A549 (cell line): ENCODE data around the gene AP5S1. TPM values are rescaled to one million over a fixed set of nuclear protein-coding genes. Genes with fewer than 3 reads are reported as not detected.

Source experiments
- BCL3 ChIP-seq: fragments of >200 bp; sonication (Bioruptor Twin); formaldehyde crosslinking; IDR thresholded peaks from 3 replicates; pipeline ENCODE4 v1.6.1; 2016
- CBX8 ChIP-seq: fragments of 200-600 bp; sonication (generic); IDR thresholded peaks from 2 replicates; pipeline ENCODE4 v1.6.1; 2016
- CHD2 ChIP-seq: fragments of 150-350 bp; IDR thresholded peaks from 2 replicates; pipeline ENCODE4 v1.6.1; 2014; ENCODE audit warnings: low read length; ENCODE audit not compliant: partially characterized antibody
- CTCF ChIP-seq: fragments of >200 bp; sonication (Bioruptor Twin); formaldehyde crosslinking; IDR thresholded peaks from 3 replicates; pipeline ENCODE4 v1.5.1; 2016
- EHF ChIP-seq: fragments of 250-450 bp; sonication (Bioruptor Pico); IDR thresholded peaks from 2 replicates; pipeline ENCODE4 v1.5.0; 2020; ENCODE audit warnings: mild to moderate bottlenecking
- EHMT2 ChIP-seq: fragments of 200-600 bp; sonication (generic); IDR thresholded peaks from 2 replicates; pipeline ENCODE4 v1.6.1; 2016; ENCODE audit warnings: antibody characterized with exemption, low read depth, mild to moderate bottlenecking, moderate library complexity
- ELK1 ChIP-seq: fragments of 150-350 bp; IDR thresholded peaks from 2 replicates; pipeline ENCODE4 v1.6.1; 2014; ENCODE audit warnings: low read depth, mild to moderate bottlenecking, low read length
- EP300 ChIP-seq, 2 experiments: fragments of >200 bp; sonication (Bioruptor Twin); formaldehyde crosslinking; IDR thresholded peaks; 2 replicates in 1 of 2; 3 replicates in 1 of 2; pipeline ENCODE4 v1.6.1; 2016 to 2017
- FOSB ChIP-seq: fragments of 250-450 bp; sonication (Bioruptor Pico); IDR thresholded peaks from 2 replicates; pipeline ENCODE4 v1.5.0; 2020; ENCODE audit warnings: mild to moderate bottlenecking, moderate library complexity
- GATA3 ChIP-seq: IDR thresholded peaks from 2 replicates; pipeline ENCODE4 v1.6.1; 2012; ENCODE audit warnings: borderline replicate concordance
- HDAC2 ChIP-seq: fragments of 200-600 bp; sonication (generic); IDR thresholded peaks from 2 replicates; pipeline ENCODE4 v1.6.1; 2016
- HES2 ChIP-seq: fragments of >200 bp; sonication (Bioruptor Twin); formaldehyde crosslinking; IDR thresholded peaks from 2 replicates; pipeline ENCODE4 v1.6.1; 2016
- HOXA7 ChIP-seq: fragments of 250-450 bp; sonication (Bioruptor Pico); IDR thresholded peaks from 2 replicates; pipeline ENCODE4 v1.5.0; 2020; ENCODE audit warnings: mild to moderate bottlenecking, moderate library complexity
- HOXB5 ChIP-seq: fragments of 250-450 bp; sonication (Bioruptor Pico); IDR thresholded peaks from 2 replicates; pipeline ENCODE4 v1.5.0; 2020; ENCODE audit warnings: mild to moderate bottlenecking, moderate library complexity
- KDM1A ChIP-seq: fragments of 200-600 bp; sonication (generic); IDR thresholded peaks from 2 replicates; pipeline ENCODE4 v1.6.1; 2016; ENCODE audit warnings: low read depth, mild to moderate bottlenecking
- MAZ ChIP-seq: fragments of 150-350 bp; IDR thresholded peaks from 2 replicates; pipeline ENCODE4 v1.6.1; 2014; ENCODE audit warnings: antibody characterized with exemption, low read depth, low read length, borderline replicate concordance
- NFE2L2 ChIP-seq: fragments of 150-350 bp; conservative IDR thresholded peaks from 2 replicates; pipeline ENCODE4 v1.6.1; 2014; ENCODE audit warnings: low read length
- PBX3 ChIP-seq: IDR thresholded peaks from 2 replicates; pipeline ENCODE4 v1.6.1; 2012
- PHF8 ChIP-seq: fragments of 200-600 bp; sonication (generic); IDR thresholded peaks from 2 replicates; pipeline ENCODE4 v1.6.1; 2016; ENCODE audit warnings: low read depth, mild to moderate bottlenecking, antibody characterized with exemption, moderate library complexity, borderline replicate concordance
- POLR2A ChIP-seq: IDR thresholded peaks from 2 replicates; pipeline ENCODE4 v1.6.1; 2012; ENCODE audit warnings: mild to moderate bottlenecking, low read length
- POLR2AphosphoS2 ChIP-seq: conservative IDR thresholded peaks from 2 replicates; pipeline ENCODE4 v1.6.1; 2012; ENCODE audit warnings: low read length, improper control_type of control experiment, inconsistent platforms
- RAD21 ChIP-seq, 2 experiments: fragments of >200 bp in 1 of 2; sonication (Bioruptor Twin) in 1 of 2; formaldehyde crosslinking in 1 of 2; IDR thresholded peaks in 1 of 2; conservative IDR thresholded peaks in 1 of 2; 2 replicates in 1 of 2; 3 replicates in 1 of 2; pipeline ENCODE4 v1.6.1; 2012 to 2018; ENCODE audit warnings: inconsistent platforms in 1 of 2
- RCOR1 ChIP-seq: fragments of 150-350 bp; IDR thresholded peaks from 2 replicates; pipeline ENCODE4 v1.6.1; 2014; ENCODE audit warnings: antibody characterized with exemption, low read length, low read depth
- RFX5 ChIP-seq: fragments of 450-650 bp; IDR thresholded peaks from 2 replicates; pipeline ENCODE4 v1.7.1; 2014; ENCODE audit warnings: antibody characterized with exemption, mild to moderate bottlenecking, moderate library complexity
- SMC3 ChIP-seq: fragments of >200 bp; sonication (Bioruptor Twin); formaldehyde crosslinking; IDR thresholded peaks from 3 replicates; pipeline ENCODE4 v1.6.1; 2018; ENCODE audit warnings: inconsistent platforms
- TFCP2L1 ChIP-seq: fragments of 250-450 bp; sonication (Bioruptor Pico); IDR thresholded peaks from 2 replicates; pipeline ENCODE4 v1.5.0; 2021; ENCODE audit warnings: mild to moderate bottlenecking
- TP53 ChIP-seq: fragments of 250-450 bp; sonication (Bioruptor Pico); IDR thresholded peaks from 2 replicates; pipeline ENCODE4 v1.5.0; 2021; ENCODE audit warnings: mild to moderate bottlenecking, moderate library complexity
- USF2 ChIP-seq: fragments of 450-650 bp; IDR thresholded peaks from 2 replicates; pipeline ENCODE4 v1.6.1; 2014; ENCODE audit warnings: antibody characterized with exemption
- polyA plus RNA-seq, 4 experiments: library from polyadenylated mRNA; depleted of rRNA in 3 of 4; stranded (reverse); fragments of >200 nt; fragmentation: RNase III in 1 of 4; extraction: RNeasy Plus Mini Kit Qiagen cat#74134 plus additional on column Dnase treatment in 1 of 4; gene quantifications; 2 replicates in 3 of 4; 3 replicates in 1 of 4; pipeline ENCODE4 v1.2.3, GENCODE V29; 2011 to 2017

Gene AP5S1
- polyA plus RNA-seq, 2 of the 4 experiments (the other 2 are of a cell fraction) = 10.2 to 19.9 TPM

- TF ChIP-seq RFX5 (peak; percentile 9; the same call in 1 of the 2 replicates), TFCP2L1 (CRISPR knock-in tag) (0 out of 2 replicates have a peak, but pooled peaks have one; percentile 3), BCL3 (peak; percentile 90), HOXB5 (CRISPR knock-in tag) (peak; percentile 79; the same call in 1 of the 2 replicates), MAZ (no peak), FOSB (CRISPR knock-in tag) (peak; percentile 62), CBX8 (no peak), KDM1A (peak; percentile 98), POLR2AphosphoS2 (no peak), EHMT2 (no peak), SMC3 (peak; percentile 39), HOXA7 (CRISPR knock-in tag) (peak; percentile 25; the same call in 1 of the 2 replicates), ELK1 (no peak), CTCF (peak; percentile 37; the same call in 2 of the 3 replicates), CHD2 (peak; percentile 86), PBX3 (peak; percentile 56; the same call in 1 of the 2 replicates), HES2 (no peak), RAD21 (conservative IDR thresholded peaks at IDR 0.05 in 1 of 2, IDR thresholded peaks at IDR 0.05 in 1 of 2) (peak; percentile 38 to 51; a peak in 4 of 5 replicates), HDAC2 (peak; percentile 97), POLR2A (peak; percentile 89), GATA3 (peak; percentile 16; the same call in 1 of the 2 replicates), TP53 (CRISPR knock-in tag) (peak; percentile 35; the same call in 1 of the 2 replicates), EHF (CRISPR knock-in tag) (peak; percentile 89; the same call in 1 of the 2 replicates), USF2 (0 out of 2 replicates have a peak, but pooled peaks have one; percentile 1), EP300 (IDR thresholded peaks at IDR 0.05) (no peak), PHF8 (peak; percentile 85), NFE2L2 (no peak), RCOR1 (peak; percentile 87; the same call in 1 of the 2 replicates)
Observed at GRCh38 chr20:3795511-3796468, 24.6 kb upstream of the AP5S1 start, which contains the start of gene CDC25B (continued).
